GM19099 (cell line): Measurements from ENCODE around the gene DNMT3B.

ENCODE experiments used
- POLR2A ChIP-seq: IDR thresholded peaks from 3 replicates; pipeline ENCODE4 v1.6.1; 2011; ENCODE audit warnings: low read depth; ENCODE audit not compliant: insufficient read length; ENCODE audit errors: extremely low read depth

The DNMT3B gene

GRCh38 chr20:32804022-32804715, 42.0 kb downstream of the DNMT3B start:
- TF ChIP-seq POLR2A = no peak

DNA sequence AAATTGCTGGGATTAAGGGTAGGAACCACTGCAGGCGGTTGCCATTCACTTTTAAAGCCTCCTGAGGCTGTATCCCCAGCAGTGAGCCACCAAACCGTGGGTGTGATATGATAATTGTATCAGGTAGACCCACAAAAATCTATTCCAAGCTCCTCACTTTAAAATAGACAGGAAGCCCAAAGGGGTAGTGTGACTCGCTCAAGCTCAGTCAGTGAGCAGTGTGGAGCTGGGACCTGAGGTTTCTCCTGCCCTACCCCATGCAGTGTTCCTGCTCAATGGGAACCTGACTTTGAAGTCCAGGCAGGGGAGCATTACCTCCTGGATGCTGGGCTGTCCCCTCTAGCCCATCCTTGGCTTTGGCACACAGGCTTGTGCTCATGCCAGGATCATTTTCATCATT, 42.6 kb downstream of the DNMT3B start:
- no peak for TF ChIP-seq POLR2A

- TF ChIP-seq POLR2A = no peak
Measured at GRCh38 chr20:32805721-32806120, 43.5 kb downstream of the DNMT3B start.

DNA sequence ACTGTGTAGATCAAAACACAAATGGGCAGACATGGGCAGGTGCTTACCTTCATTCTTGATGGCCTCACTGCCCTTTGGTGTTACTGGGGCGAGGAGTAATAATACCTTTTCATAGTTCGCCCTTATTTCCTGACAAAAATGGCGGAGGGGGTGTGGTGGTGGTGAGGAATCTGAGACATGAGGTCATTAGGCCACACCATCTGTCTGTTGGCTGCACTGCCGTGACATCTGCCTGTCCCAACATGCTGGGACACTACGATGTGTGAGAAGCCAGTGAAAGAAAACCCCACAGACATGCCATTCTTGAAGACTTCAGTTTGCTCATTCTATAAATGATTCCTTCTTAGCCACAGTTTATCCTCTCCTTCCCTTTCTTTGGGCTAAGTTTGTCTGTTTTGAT, 44.2 kb downstream of the DNMT3B start:
- TF ChIP-seq POLR2A = no peak

DNA sequence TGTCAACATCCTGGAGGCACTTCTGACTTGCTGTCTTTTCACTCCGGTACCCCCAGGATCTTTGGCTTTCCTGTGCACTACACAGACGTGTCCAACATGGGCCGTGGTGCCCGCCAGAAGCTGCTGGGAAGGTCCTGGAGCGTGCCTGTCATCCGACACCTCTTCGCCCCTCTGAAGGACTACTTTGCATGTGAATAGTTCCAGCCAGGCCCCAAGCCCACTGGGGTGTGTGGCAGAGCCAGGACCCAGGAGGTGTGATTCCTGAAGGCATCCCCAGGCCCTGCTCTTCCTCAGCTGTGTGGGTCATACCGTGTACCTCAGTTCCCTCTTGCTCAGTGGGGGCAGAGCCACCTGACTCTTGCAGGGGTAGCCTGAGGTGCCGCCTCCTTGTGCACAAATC, 45.5 kb downstream of the DNMT3B start:
- TF ChIP-seq POLR2A = no peak

GRCh38 chr20:32808438-32808837, 46.3 kb downstream of the DNMT3B start:
- TF ChIP-seq POLR2A = no peak

- no peak for TF ChIP-seq POLR2A
Measured at GRCh38 chr20:32809907-32810306, 47.7 kb downstream of the DNMT3B start.

GRCh38 chr20:32810941-32811340, 48.8 kb downstream of the DNMT3B start:
- no peak for TF ChIP-seq POLR2A

- no peak for TF ChIP-seq POLR2A
Measured at GRCh38 chr20:32811886-32812285, 49.7 kb downstream of the DNMT3B start.

DNA sequence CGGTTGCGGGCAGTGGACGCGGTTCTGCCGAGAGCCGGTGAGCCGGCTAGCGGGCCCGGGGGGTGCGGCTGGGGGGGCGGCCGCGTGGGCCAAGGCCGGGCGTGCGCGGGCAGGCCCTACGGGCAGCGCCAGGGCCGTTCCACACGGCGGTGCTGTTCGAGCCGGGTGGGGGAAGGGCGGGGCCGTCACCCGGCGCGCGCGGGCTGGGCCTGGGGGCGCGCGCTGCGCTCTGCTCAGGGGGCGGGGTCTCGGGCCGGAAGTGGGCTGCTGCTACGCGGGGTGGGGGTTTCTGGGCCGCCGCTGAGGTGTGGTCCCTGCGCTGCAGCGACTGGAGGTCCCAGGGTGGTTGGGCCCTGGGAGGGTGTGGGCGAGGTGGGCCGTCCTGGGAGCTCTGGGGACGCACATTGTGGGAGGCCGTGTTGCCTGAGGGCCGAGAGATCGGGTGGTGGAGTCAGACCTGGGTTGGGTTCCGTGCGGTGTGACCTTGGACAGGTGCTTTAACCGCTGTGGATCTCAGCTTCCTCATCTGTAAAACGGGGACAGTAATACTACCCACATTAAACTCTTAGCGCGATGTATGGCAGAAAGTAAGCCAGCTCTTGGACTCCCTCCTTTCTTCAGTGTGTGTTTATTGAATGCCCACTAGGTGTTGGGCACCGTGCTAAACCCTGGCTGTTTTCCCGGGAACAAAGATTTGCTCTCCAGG, 58.0 kb downstream of the DNMT3B start:
- peak; percentile 63 for TF ChIP-seq POLR2A

DNA sequence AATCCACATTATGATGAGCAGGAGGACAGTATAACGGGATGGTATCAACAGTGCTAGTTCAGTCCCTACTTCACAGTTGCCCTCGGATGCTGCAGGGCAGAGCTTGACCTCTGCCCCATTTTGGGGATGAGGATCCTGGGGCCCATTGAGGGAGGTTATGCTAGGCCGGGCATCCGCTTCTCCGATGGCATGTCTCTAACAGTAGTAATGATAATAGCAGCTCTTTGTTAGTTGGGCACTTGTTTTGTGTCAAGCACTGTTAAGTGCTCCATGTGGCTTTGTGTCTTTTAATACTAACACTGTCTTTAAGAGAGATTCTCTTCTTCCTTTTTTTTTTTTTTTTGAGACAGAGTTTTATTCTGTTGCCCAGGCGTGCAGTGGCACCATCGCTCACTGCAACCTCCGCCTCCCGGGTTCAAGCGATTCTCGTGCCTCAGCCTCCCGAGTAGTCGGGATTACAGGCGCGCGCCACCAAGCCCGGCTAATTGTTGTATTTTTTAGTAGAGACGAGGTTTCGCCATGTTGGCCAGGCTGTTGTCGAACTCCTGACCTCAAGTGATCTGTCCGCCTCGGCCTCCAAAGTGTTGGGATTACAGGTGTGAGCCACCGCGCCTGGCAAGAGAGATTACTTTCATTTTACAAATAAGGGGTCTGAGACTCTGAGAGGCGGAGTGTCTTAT, 58.7 kb downstream of the DNMT3B start:
- no peak for TF ChIP-seq POLR2A

GRCh38 chr20:32822225-32822624, 60.0 kb downstream of the DNMT3B start:
- no peak for TF ChIP-seq POLR2A

- no peak for TF ChIP-seq POLR2A
Measured at GRCh38 chr20:32823078-32823477, 60.9 kb downstream of the DNMT3B start.

GRCh38 chr20:32823737-32824588, 61.8 kb downstream of the DNMT3B start:
- TF ChIP-seq POLR2A = no peak

GRCh38 chr20:32828029-32828680, 66.0 kb downstream of the DNMT3B start:
- TF ChIP-seq POLR2A = no peak

GRCh38 chr20:32829311-32830005, 67.3 kb downstream of the DNMT3B start:
- TF ChIP-seq POLR2A = no peak
